ENCODE results near the gene PHF21A.

Gene PHF21A

DNA sequence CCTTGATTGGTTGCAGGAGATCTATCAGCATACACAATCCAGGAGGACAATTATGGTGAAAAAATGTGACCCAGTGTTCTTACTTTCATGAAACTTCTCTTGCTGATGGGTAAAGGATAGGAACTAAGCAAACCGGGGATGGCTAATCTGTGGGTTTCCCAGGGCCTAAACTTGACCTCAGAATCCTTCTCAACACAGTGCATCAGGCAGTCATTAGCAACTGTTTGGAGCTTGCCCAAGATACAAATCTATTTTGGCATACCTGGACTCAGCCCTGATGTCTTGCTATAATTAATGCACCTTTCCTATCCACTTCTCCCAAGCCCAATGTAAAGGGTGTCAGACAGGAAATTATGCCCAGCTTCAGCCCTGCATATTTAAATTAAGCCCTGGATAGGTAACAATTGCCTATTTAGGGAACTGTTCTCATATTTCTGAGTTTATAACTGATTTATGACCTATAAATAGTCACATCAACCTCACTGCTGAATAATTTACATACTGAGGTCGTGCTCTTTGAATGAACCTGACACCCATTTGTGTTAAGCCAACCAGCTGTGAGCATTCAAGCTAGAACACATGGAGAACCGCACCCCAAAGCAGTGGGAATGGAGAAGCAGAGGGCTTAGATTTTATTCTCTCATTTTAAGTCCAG is 9.2 kb upstream of the PHF21A start:
- TF ChIP-seq, protein P1, sequence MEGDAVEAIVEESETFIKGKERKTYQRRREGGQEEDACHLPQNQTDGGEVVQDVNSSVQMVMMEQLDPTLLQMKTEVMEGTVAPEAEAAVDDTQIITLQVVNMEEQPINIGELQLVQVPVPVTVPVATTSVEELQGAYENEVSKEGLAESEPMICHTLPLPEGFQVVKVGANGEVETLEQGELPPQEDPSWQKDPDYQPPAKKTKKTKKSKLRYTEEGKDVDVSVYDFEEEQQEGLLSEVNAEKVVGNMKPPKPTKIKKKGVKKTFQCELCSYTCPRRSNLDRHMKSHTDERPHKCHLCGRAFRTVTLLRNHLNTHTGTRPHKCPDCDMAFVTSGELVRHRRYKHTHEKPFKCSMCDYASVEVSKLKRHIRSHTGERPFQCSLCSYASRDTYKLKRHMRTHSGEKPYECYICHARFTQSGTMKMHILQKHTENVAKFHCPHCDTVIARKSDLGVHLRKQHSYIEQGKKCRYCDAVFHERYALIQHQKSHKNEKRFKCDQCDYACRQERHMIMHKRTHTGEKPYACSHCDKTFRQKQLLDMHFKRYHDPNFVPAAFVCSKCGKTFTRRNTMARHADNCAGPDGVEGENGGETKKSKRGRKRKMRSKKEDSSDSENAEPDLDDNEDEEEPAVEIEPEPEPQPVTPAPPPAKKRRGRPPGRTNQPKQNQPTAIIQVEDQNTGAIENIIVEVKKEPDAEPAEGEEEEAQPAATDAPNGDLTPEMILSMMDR (IDR thresholded peaks at IDR 0.05): no peak

DNA sequence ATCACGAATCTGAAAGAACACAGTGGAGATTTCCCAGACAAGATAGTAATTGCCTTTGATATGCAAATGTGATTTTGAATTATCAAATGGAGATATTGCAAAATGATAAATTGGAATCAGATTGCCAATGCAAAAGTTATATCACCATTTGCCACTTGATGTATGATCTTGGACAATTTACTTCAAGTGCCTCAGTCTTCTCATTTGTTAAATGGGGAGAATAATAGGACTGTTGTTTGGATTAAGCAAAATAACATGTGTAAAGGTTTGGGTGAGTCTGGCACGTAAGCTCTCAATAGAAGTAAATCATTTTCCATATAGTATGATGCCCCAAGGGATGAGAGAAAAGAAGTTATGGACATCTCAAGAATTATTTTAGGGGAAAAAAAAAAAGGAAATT is 7.9 kb upstream of the PHF21A start:
- TF ChIP-seq, protein P1 (IDR thresholded peaks at IDR 0.05): no peak

DNA sequence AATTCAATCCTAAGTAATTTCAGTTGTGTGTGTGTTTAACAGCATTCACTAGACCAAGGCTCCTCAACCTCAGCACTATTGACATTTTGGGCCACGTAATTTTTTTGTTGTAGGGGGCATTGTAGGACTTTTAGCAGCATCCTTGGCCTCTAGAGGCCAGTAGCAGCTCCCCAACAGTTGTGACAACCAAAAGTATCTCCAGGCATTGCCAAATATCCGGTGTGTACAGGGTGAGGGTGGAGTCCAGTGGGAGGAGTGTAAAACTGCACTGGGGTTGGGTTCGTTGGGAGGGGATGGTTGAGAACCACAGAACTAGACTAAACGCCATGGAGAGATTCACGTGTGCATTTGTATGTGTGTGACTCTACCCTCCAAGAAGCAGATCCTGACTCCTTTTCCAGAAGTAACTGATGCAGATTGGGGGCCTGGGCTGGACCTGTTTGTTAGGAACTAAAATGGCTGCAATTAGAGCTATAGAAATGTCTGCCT is 5.9 kb upstream of the PHF21A start:
- TF ChIP-seq, protein P1 (IDR thresholded peaks at IDR 0.05): peak; percentile 16; the same call in 1 of the 2 replicates

DNA sequence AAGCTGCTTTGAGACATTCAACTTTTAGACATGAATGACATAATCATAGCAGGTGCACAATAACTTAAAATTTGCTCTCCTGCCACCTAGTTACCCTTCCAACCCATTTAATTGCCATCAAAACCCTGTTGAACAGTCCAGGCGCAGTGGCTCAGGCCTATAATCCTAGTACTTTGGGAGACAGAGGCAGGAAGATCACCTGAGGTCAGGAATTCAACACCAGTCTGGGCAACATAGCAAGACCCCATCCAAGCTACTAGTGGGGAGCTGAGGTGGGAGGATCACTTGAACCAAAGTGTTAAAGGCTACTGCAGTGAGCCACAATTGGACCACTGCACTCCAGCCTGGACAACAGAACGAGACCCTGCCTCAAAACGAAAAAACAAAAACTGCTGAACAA is 4.0 kb upstream of the PHF21A start:
- TF ChIP-seq, protein P1 (IDR thresholded peaks at IDR 0.05): no peak

DNA sequence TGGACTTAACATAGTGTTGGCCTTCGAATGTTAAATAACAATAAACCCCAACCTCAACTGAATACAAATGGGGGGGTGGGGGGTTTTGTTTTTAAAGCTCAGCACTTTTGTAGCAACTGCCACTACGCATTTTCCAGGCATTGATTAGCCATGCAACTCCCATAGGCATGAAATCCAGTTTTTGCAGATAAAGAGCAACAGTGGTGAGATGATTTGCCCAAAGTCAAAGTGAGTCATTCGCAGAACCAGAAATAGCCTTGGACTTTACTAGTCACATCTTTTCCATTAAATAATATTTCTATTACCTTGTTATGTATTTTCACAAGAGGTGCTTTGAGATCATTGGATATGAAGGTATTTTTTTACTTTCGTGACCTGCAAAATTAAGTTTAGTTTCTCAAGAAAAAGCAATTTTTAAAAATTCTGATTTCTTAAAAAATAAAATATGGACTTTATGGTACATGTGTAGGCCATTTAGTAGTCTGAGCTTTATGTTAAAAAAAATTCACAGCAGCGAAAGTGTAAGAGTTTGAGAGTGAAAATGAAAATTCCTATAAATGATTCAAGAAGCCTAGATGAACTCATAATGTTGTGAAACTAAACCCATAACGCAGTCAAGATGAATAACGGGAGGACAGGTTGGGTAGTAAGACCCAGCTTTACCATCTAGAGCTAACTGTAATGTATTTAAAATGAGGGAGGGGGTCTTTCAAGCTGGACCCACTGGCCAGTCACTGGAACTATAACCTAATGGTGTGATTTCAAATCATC is 1.9 kb upstream of the PHF21A start:
- TF ChIP-seq, protein P1 (IDR thresholded peaks at IDR 0.05): no peak

DNA sequence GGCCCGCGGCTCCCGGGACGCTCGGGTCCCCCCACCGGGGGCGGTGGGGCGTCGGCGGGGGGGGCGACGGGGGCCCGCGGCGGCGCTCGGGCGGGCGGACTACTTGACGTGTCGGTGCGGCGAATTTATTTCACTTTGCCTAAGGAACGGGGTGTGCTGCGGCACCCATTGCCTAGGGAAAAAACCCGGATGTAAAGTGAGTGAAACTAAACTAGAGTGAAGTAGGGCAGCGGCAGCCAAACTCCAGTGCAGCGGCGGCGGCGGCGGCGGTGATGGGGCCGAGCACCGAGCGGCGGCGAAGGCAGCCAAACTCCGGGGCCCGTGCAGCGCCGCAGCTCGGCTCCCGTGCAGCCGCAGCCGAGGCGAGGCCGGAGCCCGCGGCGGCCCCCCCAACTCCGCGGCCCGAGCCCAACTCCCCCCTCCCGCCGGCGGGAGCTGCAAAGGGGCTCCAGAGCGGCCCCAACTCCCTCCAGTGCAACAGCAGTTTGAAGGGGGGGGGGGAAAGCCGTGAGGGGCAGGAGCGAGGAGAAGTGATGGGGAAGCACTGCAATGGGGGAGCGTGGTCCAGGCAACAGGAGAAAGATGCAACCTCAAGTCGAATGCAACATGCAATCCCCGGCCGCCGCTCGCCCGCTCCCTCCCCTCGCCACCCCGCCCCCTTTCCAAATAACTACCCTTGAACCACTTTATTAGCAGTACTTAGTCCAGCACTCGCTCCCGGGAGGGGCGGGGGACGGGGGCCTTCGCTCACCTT is 647 bp upstream of the PHF21A start:
- TF ChIP-seq, protein P1 (IDR thresholded peaks at IDR 0.05): no peak

Data from LNCAP (cell line).